Measurements from ENCODE around the gene NR4A3.

The NR4A3 gene

GRCh38 chr9:99814359-99814758 lies 7.3 kb upstream of the NR4A3 start:
- no peak for FAIRE-seq

GRCh38 chr9:99816392-99816791 lies 5.3 kb upstream of the NR4A3 start:
- no peak for FAIRE-seq

GRCh38 chr9:99818500-99818899 lies 3.2 kb upstream of the NR4A3 start:
- FAIRE-seq = no peak

GRCh38 chr9:99819123-99819855 lies 2.4 kb upstream of the NR4A3 start:
- FAIRE-seq = no peak

GRCh38 chr9:99819856-99820684 lies 1.6 kb upstream of the NR4A3 start:
- FAIRE-seq = no peak

GRCh38 chr9:99820685-99821395 lies 845 bp upstream of the NR4A3 start:
- FAIRE-seq = no peak

GRCh38 chr9:99822109-99822805 lies 572 bp downstream of the NR4A3 start:
- FAIRE-seq = no peak

- FAIRE-seq = no peak
These were observed 1.3 kb downstream of the NR4A3 start for GRCh38 chr9:99822806-99823591.

GRCh38 chr9:99823681-99824377 lies 2.1 kb downstream of the NR4A3 start:
- FAIRE-seq = no peak

GRCh38 chr9:99824378-99825171 lies 2.9 kb downstream of the NR4A3 start:
- FAIRE-seq = no peak

GRCh38 chr9:99825172-99826046 lies 3.7 kb downstream of the NR4A3 start:
- no peak for FAIRE-seq

GRCh38 chr9:99826579-99826978 lies 4.9 kb downstream of the NR4A3 start:
- FAIRE-seq = no peak

GRCh38 chr9:99827244-99827643 lies 5.6 kb downstream of the NR4A3 start:
- FAIRE-seq = no peak

- no peak for FAIRE-seq
These were observed 6.3 kb downstream of the NR4A3 start for GRCh38 chr9:99828054-99828416.

GRCh38 chr9:99828417-99829176 lies 6.9 kb downstream of the NR4A3 start:
- no peak for FAIRE-seq

- FAIRE-seq = no peak
These were observed 10.3 kb downstream of the NR4A3 start for GRCh38 chr9:99831857-99832557.

GRCh38 chr9:99832558-99832864 lies 10.8 kb downstream of the NR4A3 start:
- no peak for FAIRE-seq

- no peak for FAIRE-seq
These were observed 12.1 kb downstream of the NR4A3 start for GRCh38 chr9:99833735-99834134.

Data from colon (tissue), 2 donors.